Glutamatergic neuron (in vitro differentiated cells): ENCODE data around the gene CFAP58. TPM values are rescaled to one million over a fixed set of nuclear protein-coding genes. Genes with fewer than 3 reads are reported as not detected.

Experiments used
- DNase-seq: peaks from one replicate; pipeline ENCODE4 v3.0.0; 2022
- H3K27ac Mint-ChIP-seq: one replicate; pipeline ENCODE4 v1.8.0; 2020; ENCODE audit warnings: mild to moderate bottlenecking, mixed read lengths, inconsistent platforms; ENCODE audit not compliant: unreplicated experiment
- H3K27me3 Mint-ChIP-seq: one replicate; pipeline ENCODE4 v1.8.0; 2020; ENCODE audit warnings: mild to moderate bottlenecking, moderate library complexity, mixed read lengths, inconsistent platforms; ENCODE audit not compliant: unreplicated experiment
- H3K36me3 Mint-ChIP-seq: one replicate; pipeline ENCODE4 v1.8.0; 2020; ENCODE audit warnings: mild to moderate bottlenecking, mixed read lengths, inconsistent platforms; ENCODE audit not compliant: unreplicated experiment
- H3K4me1 Mint-ChIP-seq: one replicate; pipeline ENCODE4 v1.8.0; 2020; ENCODE audit warnings: mild to moderate bottlenecking, low read depth, mixed read lengths, inconsistent platforms; ENCODE audit not compliant: unreplicated experiment
- H3K4me3 Mint-ChIP-seq: one replicate; pipeline ENCODE4 v1.8.0; 2020; ENCODE audit warnings: mild to moderate bottlenecking, mixed read lengths, inconsistent platforms; ENCODE audit not compliant: unreplicated experiment
- H3K9me3 Mint-ChIP-seq: one replicate; pipeline ENCODE4 v1.8.0; 2020; ENCODE audit warnings: mild to moderate bottlenecking, moderate library complexity, mixed read lengths, inconsistent platforms; ENCODE audit not compliant: unreplicated experiment
- total RNA-seq: library from RNA; stranded (reverse); fragmentation: NEBNext Ultra II Directional; extraction: Animal tissue kit (Norgen Biotek cat#: 25700); gene quantifications from one replicate; pipeline ENCODE4 v1.2.1, GENCODE V29; 2021; ENCODE audit not compliant: unreplicated experiment
- TF ChIP-seq, protein P1 (sequence below): fragments of 200-600 bp; sonication (generic); IDR thresholded peaks from one replicate; pipeline ENCODE4 v1.5.0; 2021; ENCODE audit not compliant: partially characterized antibody, unreplicated experiment

The CFAP58 gene
- total RNA-seq, 1 donor from 2014 or later: 2.2 TPM

GRCh38 chr10:104472957-104473745 lies 119.5 kb downstream of the CFAP58 start:
- H3K36me3 Mint-ChIP-seq: peaks cover 6% of the 10 kb centered on the region
- H3K27ac Mint-ChIP-seq: no peak overlapping the region
- no peak overlapping the region for H3K4me3 Mint-ChIP-seq
- H3K4me1 Mint-ChIP-seq: no peaks in the 10 kb centered on the region
- DNase-seq: no peak
- peaks cover 2% of the 10 kb centered on the region for H3K9me3 Mint-ChIP-seq
- H3K27me3 Mint-ChIP-seq: no peaks in the 10 kb centered on the region
- TF ChIP-seq, protein P1, sequence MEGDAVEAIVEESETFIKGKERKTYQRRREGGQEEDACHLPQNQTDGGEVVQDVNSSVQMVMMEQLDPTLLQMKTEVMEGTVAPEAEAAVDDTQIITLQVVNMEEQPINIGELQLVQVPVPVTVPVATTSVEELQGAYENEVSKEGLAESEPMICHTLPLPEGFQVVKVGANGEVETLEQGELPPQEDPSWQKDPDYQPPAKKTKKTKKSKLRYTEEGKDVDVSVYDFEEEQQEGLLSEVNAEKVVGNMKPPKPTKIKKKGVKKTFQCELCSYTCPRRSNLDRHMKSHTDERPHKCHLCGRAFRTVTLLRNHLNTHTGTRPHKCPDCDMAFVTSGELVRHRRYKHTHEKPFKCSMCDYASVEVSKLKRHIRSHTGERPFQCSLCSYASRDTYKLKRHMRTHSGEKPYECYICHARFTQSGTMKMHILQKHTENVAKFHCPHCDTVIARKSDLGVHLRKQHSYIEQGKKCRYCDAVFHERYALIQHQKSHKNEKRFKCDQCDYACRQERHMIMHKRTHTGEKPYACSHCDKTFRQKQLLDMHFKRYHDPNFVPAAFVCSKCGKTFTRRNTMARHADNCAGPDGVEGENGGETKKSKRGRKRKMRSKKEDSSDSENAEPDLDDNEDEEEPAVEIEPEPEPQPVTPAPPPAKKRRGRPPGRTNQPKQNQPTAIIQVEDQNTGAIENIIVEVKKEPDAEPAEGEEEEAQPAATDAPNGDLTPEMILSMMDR: no peak

DNA sequence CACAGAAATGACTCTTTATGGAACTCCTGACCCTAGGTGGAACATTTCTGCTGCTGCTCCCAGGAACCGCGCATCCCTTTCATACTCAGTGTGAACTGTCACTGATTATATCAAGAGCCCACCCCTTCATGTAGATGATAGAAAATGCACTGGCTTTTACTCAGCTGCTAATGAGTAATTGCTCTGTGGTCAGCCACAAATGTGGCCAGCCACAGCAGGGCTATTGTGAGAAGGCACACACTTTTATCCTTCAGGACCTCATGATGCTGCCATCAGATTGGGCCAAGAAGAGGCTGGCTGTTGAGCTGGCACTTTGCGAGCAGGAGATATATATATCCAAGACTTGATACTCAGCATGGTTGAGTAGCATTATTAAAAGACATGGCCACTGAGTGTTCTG lies 124.7 kb downstream of the CFAP58 start:
- Mint-ChIP-seq H3K27ac (no peak overlapping the region), H3K27me3 (no peaks in the 10 kb centered on the region), H3K4me3 (no peak overlapping the region), H3K9me3 (no peaks in the 10 kb centered on the region), H3K4me1 (no peaks in the 10 kb centered on the region), H3K36me3 (no peaks in the 10 kb centered on the region)
- DNase-seq: no peak
- TF ChIP-seq, protein P1: no peak

DNA sequence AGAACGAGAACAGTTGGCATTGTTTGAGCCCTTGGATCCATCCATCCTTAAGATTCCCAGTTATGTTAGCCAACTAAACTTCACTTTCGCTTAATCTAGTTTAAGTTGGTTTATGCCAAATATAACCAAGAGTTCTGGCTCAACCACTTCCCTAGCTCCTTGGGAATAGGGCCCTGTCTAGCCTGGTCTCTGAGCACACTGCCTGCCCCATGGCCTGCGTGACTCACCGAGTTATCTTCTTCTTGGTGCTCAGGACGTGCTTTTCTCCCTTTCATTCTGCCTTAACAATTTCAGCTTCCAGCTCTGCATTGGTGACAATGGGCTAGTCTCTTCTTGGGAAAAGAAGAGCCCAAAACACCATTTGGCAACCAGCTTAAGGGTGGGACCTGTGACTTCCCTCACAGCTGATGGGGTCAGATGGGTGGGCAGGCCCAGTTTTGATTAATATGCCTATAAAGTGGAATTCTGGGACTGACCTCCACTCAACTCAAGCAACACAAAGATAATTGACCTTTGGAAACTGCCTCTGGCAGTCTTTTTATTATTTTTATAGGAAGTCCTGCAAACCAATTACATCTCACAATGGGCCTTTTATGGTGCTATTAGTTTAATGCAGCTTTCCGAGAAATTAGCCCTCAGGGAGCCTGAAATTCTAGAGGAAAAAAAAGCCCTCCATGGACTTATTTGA lies 126.4 kb downstream of the CFAP58 start:
- Mint-ChIP-seq H3K4me1 (no peaks in the 10 kb centered on the region), H3K9me3 (no peaks in the 10 kb centered on the region), H3K27me3 (peaks cover 1% of the 10 kb centered on the region), H3K27ac (no peak overlapping the region), H3K36me3 (no peaks in the 10 kb centered on the region), H3K4me3 (no peak overlapping the region)
- TF ChIP-seq, protein P1: no peak
- no peak for DNase-seq

GRCh38 chr10:104480797-104481196 lies 127.2 kb downstream of the CFAP58 start:
- Mint-ChIP-seq H3K4me1 (no peaks in the 10 kb centered on the region), H3K9me3 (no peaks in the 10 kb centered on the region), H3K36me3 (no peaks in the 10 kb centered on the region), H3K4me3 (no peak overlapping the region), H3K27ac (no peak overlapping the region), H3K27me3 (peaks cover 2% of the 10 kb centered on the region)
- no peak for DNase-seq
- TF ChIP-seq, protein P1: no peak

- Mint-ChIP-seq H3K4me1 (peaks cover 8% of the 10 kb centered on the region), H3K27me3 (peaks cover 2% of the 10 kb centered on the region), H3K9me3 (no peaks in the 10 kb centered on the region), H3K4me3 (no peak overlapping the region), H3K27ac (no peak overlapping the region), H3K36me3 (no peaks in the 10 kb centered on the region)
- no peak for DNase-seq
- TF ChIP-seq, protein P1: no peak
Measured at GRCh38 chr10:104483582-104483981, 129.9 kb downstream of the CFAP58 start.
